HepG2 (cell line): ENCODE results near the gene CAPZA1. TPM values are rescaled to one million over a fixed set of nuclear protein-coding genes. Genes with fewer than 3 reads are reported as not detected.

Experiments used
- ARNTL ChIP-seq: sonication (generic); formaldehyde crosslinking; IDR thresholded peaks from 2 replicates; pipeline ENCODE4 v1.4.0; 2020; ENCODE audit warnings: mild to moderate bottlenecking, missing genetic modification reagents
- ATM ChIP-seq: fragments of 450-650 bp; IDR thresholded peaks from 2 replicates; pipeline ENCODE4 v1.7.1; 2017; ENCODE audit warnings: mild to moderate bottlenecking, borderline replicate concordance
- BCL6 ChIP-seq: IDR thresholded peaks from 2 replicates; pipeline ENCODE4 v1.6.1; 2016; ENCODE audit warnings: missing genetic modification reagents, missing compliant biosample characterization
- DRAP1 ChIP-seq: IDR thresholded peaks from 2 replicates; pipeline ENCODE4 v1.6.1; 2016; ENCODE audit warnings: missing genetic modification reagents, missing compliant biosample characterization
- GATAD1 ChIP-seq: IDR thresholded peaks from 2 replicates; pipeline ENCODE4 v1.6.1; 2016; ENCODE audit warnings: missing genetic modification reagents, missing compliant biosample characterization
- HOXA7 ChIP-seq: sonication (generic); formaldehyde crosslinking; IDR thresholded peaks from 2 replicates; pipeline ENCODE4 v1.8.1; 2022; ENCODE audit warnings: mild to moderate bottlenecking, missing genetic modification reagents, moderate library complexity
- KAT7 ChIP-seq: IDR thresholded peaks from 2 replicates; pipeline ENCODE4 v1.6.1; 2018; ENCODE audit warnings: borderline replicate concordance, missing compliant biosample characterization
- MAF1 ChIP-seq: sonication (generic); formaldehyde crosslinking; IDR thresholded peaks from 2 replicates; pipeline ENCODE4 v1.5.0; 2020; ENCODE audit warnings: missing genetic modification reagents, borderline replicate concordance
- MAFK ChIP-seq, 2 experiments: IDR thresholded peaks in 1 of 2; conservative IDR thresholded peaks in 1 of 2; 2 replicates each; pipeline ENCODE4 v1.6.1; 2011; ENCODE audit warnings: improper control_type of control experiment in 2 of 2, low read length in 2 of 2
- NFE2L2 ChIP-seq: fragments of 150-350 bp; IDR thresholded peaks from 2 replicates; pipeline ENCODE4 v1.6.1; 2014; ENCODE audit warnings: low read length
- NR2C2 ChIP-seq: sonication (generic); formaldehyde crosslinking; IDR thresholded peaks from 2 replicates; pipeline ENCODE4 v1.4.0; 2020; ENCODE audit warnings: missing genetic modification reagents, mild to moderate bottlenecking, moderate library complexity, borderline replicate concordance
- PHF8 ChIP-seq: sonication (generic); formaldehyde crosslinking; IDR thresholded peaks from 2 replicates; pipeline ENCODE4 v1.5.0; 2020; ENCODE audit warnings: missing genetic modification reagents
- RAD21 ChIP-seq: fragments of 450-650 bp; formaldehyde crosslinking; IDR thresholded peaks from 2 replicates; pipeline ENCODE4 v1.5.0; 2020; ENCODE audit warnings: mild to moderate bottlenecking
- STAG1 ChIP-seq: sonication (generic); formaldehyde crosslinking; IDR thresholded peaks from 2 replicates; pipeline ENCODE4 v1.4.0; 2020; ENCODE audit warnings: missing genetic modification reagents
- TIGD3 ChIP-seq: sonication (generic); formaldehyde crosslinking; IDR thresholded peaks from 2 replicates; pipeline ENCODE4 v1.5.1; 2020; ENCODE audit warnings: mild to moderate bottlenecking, missing genetic modification reagents, borderline replicate concordance
- YY1 ChIP-seq: IDR thresholded peaks from 2 replicates; pipeline ENCODE4 v1.6.1; 2011; ENCODE audit warnings: low read length, low read depth, moderate library complexity, mild to moderate bottlenecking; ENCODE audit not compliant: insufficient read depth, insufficient replicate concordance
- ZBTB14 ChIP-seq: sonication (generic); formaldehyde crosslinking; IDR thresholded peaks from 2 replicates; pipeline ENCODE4 v1.4.0; 2020; ENCODE audit warnings: missing genetic modification reagents
- ZBTB42 ChIP-seq: sonication (generic); formaldehyde crosslinking; IDR thresholded peaks from 2 replicates; pipeline ENCODE4 v1.5.0; 2020; ENCODE audit warnings: mild to moderate bottlenecking, missing genetic modification reagents
- ZFY ChIP-seq: sonication (generic); formaldehyde crosslinking; IDR thresholded peaks from 2 replicates; pipeline ENCODE4 v1.4.0; 2020; ENCODE audit warnings: missing genetic modification reagents
- ZNF24 ChIP-seq: fragments of 450-650 bp; IDR thresholded peaks from 2 replicates; pipeline ENCODE4 v1.6.1; 2017; ENCODE audit warnings: antibody characterized with exemption, mild to moderate bottlenecking
- ZNF512 ChIP-seq: sonication (generic); formaldehyde crosslinking; IDR thresholded peaks from 2 replicates; pipeline ENCODE4 v1.4.0; 2020; ENCODE audit warnings: mild to moderate bottlenecking, missing genetic modification reagents
- ZNF75D ChIP-seq: sonication (generic); formaldehyde crosslinking; IDR thresholded peaks from 2 replicates; pipeline ENCODE4 v1.8.1; 2023; ENCODE audit warnings: missing genetic modification reagents, mild to moderate bottlenecking, borderline replicate concordance
- ZNF770 ChIP-seq: sonication (generic); formaldehyde crosslinking; IDR thresholded peaks from 2 replicates; pipeline ENCODE4 v1.5.0; 2020; ENCODE audit warnings: mild to moderate bottlenecking, missing genetic modification reagents
- polyA plus RNA-seq, 8 experiments: library from polyadenylated mRNA; depleted of rRNA in 3 of 8; stranded (reverse) in 7 of 8; unstranded in 1 of 8; fragments of >200 nt; fragmentation: Illumina TruSeq in 4 of 8; extraction: Trizol in 4 of 8; gene quantifications; 2 replicates each; pipeline versions ENCODE4 v1.2.1 to v1.2.3, GENCODE V29; 2011 to 2016; ENCODE audit warnings: low read depth in 4 of 8, missing spikeins in 1 of 8, mixed read lengths in 1 of 8; ENCODE audit not compliant: insufficient read depth in 1 of 8
- total RNA-seq, 5 experiments: library from RNA; depleted of rRNA; stranded (reverse); fragments of >200 nt; fragmentation: Illumina TruSeq; extraction: Trizol; gene quantifications; 2 replicates each; pipeline ENCODE4 v1.2.3, GENCODE V29; 2016; ENCODE audit warnings: low read depth in 1 of 5

The CAPZA1 gene
- total and polyA plus RNA-seq, 2 of the 13 experiments (the other 11 are each of a cell fraction or from before 2014, with no cell fraction given): 67.0 to 117 TPM

- 0 out of 2 replicates have a peak, but pooled peaks have one; percentile 28 for TF ChIP-seq ZBTB14
- no peak for TF ChIP-seq RAD21 (CRISPR knock-in tag)
- peak; percentile 23; the same call in 1 of the 2 replicates for TF ChIP-seq ARNTL (CRISPR knock-in tag)
- TF ChIP-seq YY1: peak; percentile 97
- 0 out of 2 replicates have a peak, but pooled peaks have one; percentile 68 for TF ChIP-seq MAF1 (CRISPR knock-in tag)
- no peak for TF ChIP-seq HOXA7 (CRISPR knock-in tag)
- TF ChIP-seq STAG1 (CRISPR knock-in tag): no peak
- TF ChIP-seq MAFK (conservative IDR thresholded peaks at IDR 0.05 in 1 of 2, IDR thresholded peaks at IDR 0.05 in 1 of 2; ENCODE audit: low read length in 2 of 2): no peak
- 0 out of 2 replicates have a peak, but pooled peaks have one; percentile 17 for TF ChIP-seq BCL6 (CRISPR knock-in tag)
- no peak for TF ChIP-seq ZNF512 (CRISPR knock-in tag)
- TF ChIP-seq DRAP1 (CRISPR knock-in tag): peak; percentile 59
- TF ChIP-seq ZNF24: no peak
- no peak for TF ChIP-seq ZNF75D (CRISPR knock-in tag)
- TF ChIP-seq KAT7 (CRISPR knock-in tag): peak; percentile 88
- TF ChIP-seq NFE2L2: no peak
- peak; percentile 72 for TF ChIP-seq PHF8 (CRISPR knock-in tag)
- TF ChIP-seq ZFY (CRISPR knock-in tag): peak; percentile 33; the same call in 1 of the 2 replicates
- TF ChIP-seq ZBTB42: peak; percentile 31; the same call in 1 of the 2 replicates
- peak; percentile 94 for TF ChIP-seq GATAD1 (CRISPR knock-in tag)
- peak; percentile 15; the same call in 1 of the 2 replicates for TF ChIP-seq NR2C2
- TF ChIP-seq ZNF770 (CRISPR knock-in tag): no peak
- no peak for TF ChIP-seq ATM
- no peak for TF ChIP-seq TIGD3 (CRISPR knock-in tag)
Observed at GRCh38 chr1:112618721-112619517, 713 bp upstream of the CAPZA1 start, which contains the start of gene ST7L (continued).
